NCI-H82 treated with DMSO at 0.1 percent for 48 hours (cell line): ENCODE data around the gene AARSD1.
"Not testable (repeated sequence)": the region's sequence is repeated elsewhere in the genome, so short reads cannot be mapped to it uniquely, and the experiment has no call there.

Experiments used
- DNase-seq: peaks from one replicate; lab custom pipeline; 2025; ENCODE audit not compliant: unreplicated experiment; lab: John Stamatoyannopoulos, UW

AARSD1 gene

GRCh38 chr17:42964161-42964932 is at the start of gene AARSD1:
Gene AARSD1, minus strand, starts transcription at chr17:42964454. Its CDS starts 14 bp downstream, at chr17:42964440.
- peak; percentile 74 for DNase-seq

GRCh38 chr17:43013296-43013695 is 49.0 kb upstream of the AARSD1 start:
- no peak for DNase-seq

GRCh38 chr17:43011728-43012472 is 47.6 kb upstream of the AARSD1 start:
- no peak for DNase-seq

- DNase-seq: no peak
These were observed 46.5 kb upstream of the AARSD1 start for GRCh38 chr17:43010667-43011308.

GRCh38 chr17:43006639-43007551 is 42.6 kb upstream of the AARSD1 start, which contains the start of gene IFI35:
Gene IFI35, plus strand, starts transcription at chr17:43006784. Its CDS starts 164 bp downstream, at chr17:43006948.
- peak; percentile 58 for DNase-seq

- no peak for DNase-seq
These were observed 39.4 kb upstream of the AARSD1 start for GRCh38 chr17:43003542-43004172.

GRCh38 chr17:43000894-43001293 is 36.6 kb upstream of the AARSD1 start:
- DNase-seq: not testable (repeated sequence)

- DNase-seq: no peak
These were observed 34.8 kb upstream of the AARSD1 start for GRCh38 chr17:42999003-42999525.

GRCh38 chr17:42997984-42998938 is 34.0 kb upstream of the AARSD1 start, which contains the start of gene RPL27:
Gene RPL27, plus strand, starts transcription at chr17:42998419. Its CDS starts 332 bp downstream, at chr17:42998751.
- DNase-seq: peak; percentile 98

GRCh38 chr17:42997390-42997983 is 33.2 kb upstream of the AARSD1 start:
- DNase-seq: peak; percentile 72

- DNase-seq: not testable (repeated sequence)
These were observed 29.7 kb upstream of the AARSD1 start for GRCh38 chr17:42993913-42994312.

- DNase-seq: no peak
These were observed 28.6 kb upstream of the AARSD1 start for GRCh38 chr17:42992872-42993271.

GRCh38 chr17:42991471-42991870 is 27.2 kb upstream of the AARSD1 start:
- no peak for DNase-seq

- no peak for DNase-seq
These were observed 25.7 kb upstream of the AARSD1 start for GRCh38 chr17:42989726-42990652.

- no peak for DNase-seq
These were observed 24.9 kb upstream of the AARSD1 start for GRCh38 chr17:42989141-42989540.

- DNase-seq: no peak
These were observed 21.0 kb upstream of the AARSD1 start for GRCh38 chr17:42985225-42985624.

GRCh38 chr17:42982266-42982665 is 18.0 kb upstream of the AARSD1 start:
- DNase-seq: no peak
